HepG2 (cell line): Measurements from ENCODE around the gene DALRD3. TPM values are rescaled to one million over a fixed set of nuclear protein-coding genes. Genes with fewer than 3 reads are reported as not detected.
A peak's percentile ranks its signal among the peaks of the same experiment; 100 is the strongest.

Source experiments
- FOXK1 ChIP-seq: sonication (generic); formaldehyde crosslinking; IDR thresholded peaks from 2 replicates; pipeline ENCODE4 v1.4.0; 2020; ENCODE audit warnings: low read depth, missing genetic modification reagents, borderline replicate concordance
- MAF1 ChIP-seq: sonication (generic); formaldehyde crosslinking; IDR thresholded peaks from 2 replicates; pipeline ENCODE4 v1.5.0; 2020; ENCODE audit warnings: missing genetic modification reagents, borderline replicate concordance
- PHB2 ChIP-seq: fragments of 450-650 bp; IDR thresholded peaks from 2 replicates; pipeline ENCODE4 v1.6.1; 2018; ENCODE audit not compliant: partially characterized antibody
- RBAK ChIP-seq: sonication (generic); formaldehyde crosslinking; IDR thresholded peaks from 2 replicates; pipeline ENCODE4 v1.5.1; 2020; ENCODE audit warnings: mild to moderate bottlenecking, missing genetic modification reagents
- RCOR2 ChIP-seq: IDR thresholded peaks from 2 replicates; pipeline ENCODE4 v1.6.1; 2016; ENCODE audit warnings: missing biosample characterization, missing genetic modification reagents
- THRA ChIP-seq: sonication (generic); formaldehyde crosslinking; IDR thresholded peaks from 2 replicates; pipeline ENCODE4 v1.4.0; 2020; ENCODE audit warnings: missing genetic modification reagents, borderline replicate concordance
- TOE1 ChIP-seq: sonication (generic); formaldehyde crosslinking; IDR thresholded peaks from 2 replicates; pipeline ENCODE4 v1.4.0; 2020; ENCODE audit warnings: mild to moderate bottlenecking, missing genetic modification reagents
- YEATS4 ChIP-seq: sonication (generic); formaldehyde crosslinking; IDR thresholded peaks from 2 replicates; pipeline ENCODE4 v1.4.0; 2020; ENCODE audit warnings: missing genetic modification reagents, borderline replicate concordance
- ZBTB43 ChIP-seq: sonication (generic); formaldehyde crosslinking; conservative IDR thresholded peaks from 2 replicates; pipeline ENCODE4 v1.4.0; 2020; ENCODE audit warnings: missing genetic modification reagents
- ZNF12 ChIP-seq: sonication (generic); formaldehyde crosslinking; IDR thresholded peaks from 2 replicates; pipeline ENCODE4 v1.5.0; 2020; ENCODE audit warnings: missing genetic modification reagents
- ZNF18 ChIP-seq: sonication (generic); formaldehyde crosslinking; IDR thresholded peaks from 2 replicates; pipeline ENCODE4 v1.8.0; 2022; ENCODE audit warnings: mild to moderate bottlenecking, missing genetic modification reagents; ENCODE audit not compliant: insufficient replicate concordance
- ZNF207 ChIP-seq: fragments of 450-650 bp; IDR thresholded peaks from 2 replicates; pipeline ENCODE4 v1.6.1; 2016; ENCODE audit warnings: antibody characterized with exemption, borderline replicate concordance
- ZNF235 ChIP-seq: sonication (generic); formaldehyde crosslinking; IDR thresholded peaks from 2 replicates; pipeline ENCODE4 v1.8.1; 2023; ENCODE audit warnings: mild to moderate bottlenecking, missing genetic modification reagents, borderline replicate concordance
- ZNF260 ChIP-seq: sonication (generic); formaldehyde crosslinking; IDR thresholded peaks from 2 replicates; pipeline ENCODE4 v1.4.0; 2020; ENCODE audit warnings: missing genetic modification reagents, low read depth, mild to moderate bottlenecking, borderline replicate concordance
- ZNF281 ChIP-seq: sonication (generic); formaldehyde crosslinking; IDR thresholded peaks from 2 replicates; pipeline ENCODE4 v1.4.0; 2020; ENCODE audit warnings: missing genetic modification reagents, borderline replicate concordance
- ZNF670 ChIP-seq: sonication (generic); formaldehyde crosslinking; IDR thresholded peaks from 2 replicates; pipeline ENCODE4 v1.8.0; 2022; ENCODE audit warnings: mild to moderate bottlenecking, missing genetic modification reagents, borderline replicate concordance
- ZNF772 ChIP-seq: sonication (generic); formaldehyde crosslinking; IDR thresholded peaks from 2 replicates; pipeline ENCODE4 v1.5.0; 2020; ENCODE audit warnings: mild to moderate bottlenecking, missing genetic modification reagents
- polyA plus RNA-seq, 8 experiments: library from polyadenylated mRNA; depleted of rRNA in 3 of 8; stranded (reverse) in 7 of 8; unstranded in 1 of 8; fragments of >200 nt; fragmentation: Illumina TruSeq in 4 of 8; extraction: Trizol in 4 of 8; gene quantifications; 2 replicates each; pipeline versions ENCODE4 v1.2.1 to v1.2.3, GENCODE V29; 2011 to 2016; ENCODE audit warnings: low read depth in 4 of 8, missing spikeins in 1 of 8, mixed read lengths in 1 of 8; ENCODE audit not compliant: insufficient read depth in 1 of 8
- total RNA-seq, 5 experiments: library from RNA; depleted of rRNA; stranded (reverse); fragments of >200 nt; fragmentation: Illumina TruSeq; extraction: Trizol; gene quantifications; 2 replicates each; pipeline ENCODE4 v1.2.3, GENCODE V29; 2016; ENCODE audit warnings: low read depth in 1 of 5
- TF ChIP-seq, protein P1 (sequence below): sonication (generic); formaldehyde crosslinking; IDR thresholded peaks from 2 replicates; pipeline ENCODE4 v1.4.0; 2020; ENCODE audit warnings: missing genetic modification reagents, borderline replicate concordance

The DALRD3 gene
- total and polyA plus RNA-seq, 2 of the 13 experiments (the other 11 are each of a cell fraction or from before 2014, with no cell fraction given): 19.9 to 36.5 TPM

- TF ChIP-seq MAF1 (CRISPR knock-in tag): peak; percentile 63
- peak; percentile 79 for TF ChIP-seq YEATS4 (CRISPR knock-in tag)
- TF ChIP-seq, protein P1, sequence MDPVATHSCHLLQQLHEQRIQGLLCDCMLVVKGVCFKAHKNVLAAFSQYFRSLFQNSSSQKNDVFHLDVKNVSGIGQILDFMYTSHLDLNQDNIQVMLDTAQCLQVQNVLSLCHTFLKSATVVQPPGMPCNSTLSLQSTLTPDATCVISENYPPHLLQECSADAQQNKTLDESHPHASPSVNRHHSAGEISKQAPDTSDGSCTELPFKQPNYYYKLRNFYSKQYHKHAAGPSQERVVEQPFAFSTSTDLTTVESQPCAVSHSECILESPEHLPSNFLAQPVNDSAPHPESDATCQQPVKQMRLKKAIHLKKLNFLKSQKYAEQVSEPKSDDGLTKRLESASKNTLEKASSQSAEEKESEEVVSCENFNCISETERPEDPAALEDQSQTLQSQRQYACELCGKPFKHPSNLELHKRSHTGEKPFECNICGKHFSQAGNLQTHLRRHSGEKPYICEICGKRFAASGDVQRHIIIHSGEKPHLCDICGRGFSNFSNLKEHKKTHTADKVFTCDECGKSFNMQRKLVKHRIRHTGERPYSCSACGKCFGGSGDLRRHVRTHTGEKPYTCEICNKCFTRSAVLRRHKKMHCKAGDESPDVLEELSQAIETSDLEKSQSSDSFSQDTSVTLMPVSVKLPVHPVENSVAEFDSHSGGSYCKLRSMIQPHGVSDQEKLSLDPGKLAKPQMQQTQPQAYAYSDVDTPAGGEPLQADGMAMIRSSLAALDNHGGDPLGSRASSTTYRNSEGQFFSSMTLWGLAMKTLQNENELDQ: no peak
- TF ChIP-seq ZNF281: no peak
- peak; percentile 35 for TF ChIP-seq ZNF18 (CRISPR knock-in tag)
- no peak for TF ChIP-seq PHB2
- TF ChIP-seq THRA (CRISPR knock-in tag): no peak
- no peak for TF ChIP-seq RBAK
- TF ChIP-seq ZNF235 (CRISPR knock-in tag): peak; percentile 75
- TF ChIP-seq ZNF670 (CRISPR knock-in tag): peak; percentile 17; the same call in 1 of the 2 replicates
- TF ChIP-seq ZNF207: no peak
- TF ChIP-seq RCOR2 (CRISPR knock-in tag): no peak
- no peak for TF ChIP-seq ZNF260 (CRISPR knock-in tag)
- TF ChIP-seq FOXK1: no peak
- 0 out of 2 replicates have a peak, but pooled peaks have one; percentile 1 for TF ChIP-seq ZNF12 (CRISPR knock-in tag)
- 0 out of 2 replicates have a peak, but pooled peaks have one; percentile 58 for TF ChIP-seq TOE1 (CRISPR knock-in tag)
- no peak for TF ChIP-seq ZBTB43
- peak; percentile 91 for TF ChIP-seq ZNF772
Measured at GRCh38 chr3:49017971-49018706, at the start of gene DALRD3 (continued).
